Vagina (tissue), 2 donors: ENCODE results near the gene OXCT2.

Source experiments
- CTCF ChIP-seq, 3 experiments: fragments of 450-650 bp in 2 of 3; fragments of 200-600 bp in 1 of 3; sonication (generic) in 1 of 3; IDR thresholded peaks; one replicate each; pipeline ENCODE4 v1.5.1; 2017 to 2019; ENCODE audit warnings: antibody characterized with exemption in 3 of 3, mild to moderate bottlenecking in 2 of 3, moderate library complexity in 2 of 3
- POLR2A ChIP-seq, 2 donors: fragments of 450-650 bp; IDR thresholded peaks; one replicate each; pipeline ENCODE4 v1.6.1; 2017; ENCODE audit warnings: antibody characterized with exemption in 2 of 2, mild to moderate bottlenecking in 2 of 2, moderate library complexity in 2 of 2
- POLR2AphosphoS5 ChIP-seq, 2 donors: sonication (generic); formaldehyde crosslinking; IDR thresholded peaks; one replicate each; pipeline ENCODE4 v1.9.0; 2017; ENCODE audit warnings: antibody characterized with exemption in 2 of 2, mild to moderate bottlenecking in 2 of 2, low read depth in 1 of 2; ENCODE audit not compliant: insufficient read depth in 1 of 2

GRCh38 chr1:39758556-39759435 is 12.4 kb downstream of the OXCT2 start:
- TF ChIP-seq CTCF (IDR thresholded peaks at IDR 0.05) (no peak), POLR2AphosphoS5 (IDR thresholded peaks at IDR 0.05; ENCODE audit: insufficient read depth in 1 of 2, low read depth in 1 of 2) (no peak), POLR2A (IDR thresholded peaks at IDR 0.05) (no peak)
